Hypothalamus (tissue), 51 donors: Measurements from ENCODE around the gene CTNNA2.

ENCODE experiments used
- DNase-seq, 51 donors: peaks; one replicate each; lab custom pipeline; 2025; lab: John Stamatoyannopoulos, UW

CTNNA2 gene

GRCh38 chr2:79512442-79513401 lies at the start of gene CTNNA2:
TSS of gene CTNNA2 (plus strand) at chr2:79513051.
- peak; percentile 12 to 95 (median 76) for DNase-seq

GRCh38 chr2:79487399-79487798 lies 25.5 kb upstream of the CTNNA2 start:
- no peak for DNase-seq

- DNase-seq: peak in 8 of 51 donors; percentile 2 to 18 (median 6)
Observed at GRCh38 chr2:79511320-79511951, 1.4 kb upstream of the CTNNA2 start.

GRCh38 chr2:79513711-79514110 lies 860 bp downstream of the CTNNA2 start:
- peak in 1 of 51 donors; percentile 49 for DNase-seq

- DNase-seq: no peak
Observed at GRCh38 chr2:79529636-79530035, 16.8 kb downstream of the CTNNA2 start.

- peak in 1 of 51 donors; percentile 3 for DNase-seq
Observed at GRCh38 chr2:79530443-79530842, 17.6 kb downstream of the CTNNA2 start.

- no peak for DNase-seq
Observed at GRCh38 chr2:79547568-79547967, 34.7 kb downstream of the CTNNA2 start.

- DNase-seq: no peak
Observed at GRCh38 chr2:79552653-79553052, 39.8 kb downstream of the CTNNA2 start.

- no peak for DNase-seq
Observed at GRCh38 chr2:79554899-79555298, 42.0 kb downstream of the CTNNA2 start.

- DNase-seq: no peak
Observed at GRCh38 chr2:79564065-79564464, 51.2 kb downstream of the CTNNA2 start.

GRCh38 chr2:79569048-79569447 lies 56.2 kb downstream of the CTNNA2 start:
- no peak for DNase-seq

GRCh38 chr2:79573895-79574674 lies 61.2 kb downstream of the CTNNA2 start:
- DNase-seq: no peak

- no peak for DNase-seq
Observed at GRCh38 chr2:79576451-79576850, 63.6 kb downstream of the CTNNA2 start.

GRCh38 chr2:79578952-79579351 lies 66.1 kb downstream of the CTNNA2 start:
- no peak for DNase-seq

GRCh38 chr2:79580175-79580574 lies 67.3 kb downstream of the CTNNA2 start:
- DNase-seq: no peak

- peak in 4 of 51 donors; percentile 12 to 55 (median 31) for DNase-seq
Observed at GRCh38 chr2:79585701-79586433, 73.0 kb downstream of the CTNNA2 start.

- no peak for DNase-seq
Observed at GRCh38 chr2:79591281-79591680, 78.4 kb downstream of the CTNNA2 start.

- DNase-seq: no peak
Observed at GRCh38 chr2:79593237-79593867, 80.5 kb downstream of the CTNNA2 start.

- no peak for DNase-seq
Observed at GRCh38 chr2:79596403-79596802, 83.6 kb downstream of the CTNNA2 start.

GRCh38 chr2:79604748-79605147 lies 91.9 kb downstream of the CTNNA2 start:
- no peak for DNase-seq
